GM18499 (cell line): Measurements from ENCODE around the gene APOL2.
A peak's percentile ranks its signal among the peaks of the same experiment; 100 is the strongest.
"Not testable (repeated sequence)": the region's sequence is repeated elsewhere in the genome, so short reads cannot be mapped to it uniquely, and the experiment has no call there.

Experiments
- ATAC-seq: cut with Tn5 transposase; IDR thresholded peaks from one replicate; pipeline ENCODE4 v1.9.1; 2021; ENCODE audit warnings: moderate number of reproducible peaks; ENCODE audit not compliant: insufficient read depth, unreplicated experiment

Gene APOL2, protein sequence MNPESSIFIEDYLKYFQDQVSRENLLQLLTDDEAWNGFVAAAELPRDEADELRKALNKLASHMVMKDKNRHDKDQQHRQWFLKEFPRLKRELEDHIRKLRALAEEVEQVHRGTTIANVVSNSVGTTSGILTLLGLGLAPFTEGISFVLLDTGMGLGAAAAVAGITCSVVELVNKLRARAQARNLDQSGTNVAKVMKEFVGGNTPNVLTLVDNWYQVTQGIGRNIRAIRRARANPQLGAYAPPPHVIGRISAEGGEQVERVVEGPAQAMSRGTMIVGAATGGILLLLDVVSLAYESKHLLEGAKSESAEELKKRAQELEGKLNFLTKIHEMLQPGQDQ

GRCh38 chr22:36239401-36240171, at the start of gene APOL2:
TSS of gene APOL2 (minus strand) at chr22:36239527. CDS start at chr22:36233162, 6,365 bp downstream.
- ATAC-seq, result peak; percentile 70

- no peak for ATAC-seq
Measured at GRCh38 chr22:36288571-36289405, 49.5 kb upstream of the APOL2 start.

DNA sequence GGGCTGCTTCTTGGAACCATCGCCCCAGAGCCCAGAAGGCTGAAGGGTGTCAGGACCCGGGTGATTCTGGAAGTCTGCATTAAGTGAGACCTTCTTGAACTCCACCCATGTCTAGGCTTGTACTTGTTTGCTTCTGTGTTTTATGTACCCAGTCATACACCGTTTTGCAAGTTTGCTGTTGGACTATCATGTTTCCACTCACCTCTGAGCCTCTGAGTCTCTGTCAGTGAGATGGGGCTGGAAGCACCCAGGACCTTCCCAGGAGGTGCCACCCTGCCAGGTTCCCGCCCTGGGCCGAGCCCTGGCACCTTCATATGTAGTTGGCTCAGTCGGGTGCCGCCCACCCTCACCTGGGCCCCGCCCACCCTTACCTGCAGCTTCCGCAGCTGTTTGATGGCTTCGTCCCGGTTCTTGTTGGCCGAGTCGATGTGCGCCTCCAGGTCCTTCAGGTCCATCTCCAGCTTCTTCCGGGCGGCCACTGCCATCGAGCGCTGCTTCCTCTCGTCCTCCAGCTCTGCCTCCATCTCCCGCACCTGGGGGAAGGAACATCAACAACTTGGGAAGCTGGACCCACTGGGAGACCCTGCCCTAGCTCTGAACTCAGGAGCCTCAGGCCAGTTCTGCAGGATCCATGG, 48.7 kb upstream of the APOL2 start:
- ATAC-seq, result no peak

DNA sequence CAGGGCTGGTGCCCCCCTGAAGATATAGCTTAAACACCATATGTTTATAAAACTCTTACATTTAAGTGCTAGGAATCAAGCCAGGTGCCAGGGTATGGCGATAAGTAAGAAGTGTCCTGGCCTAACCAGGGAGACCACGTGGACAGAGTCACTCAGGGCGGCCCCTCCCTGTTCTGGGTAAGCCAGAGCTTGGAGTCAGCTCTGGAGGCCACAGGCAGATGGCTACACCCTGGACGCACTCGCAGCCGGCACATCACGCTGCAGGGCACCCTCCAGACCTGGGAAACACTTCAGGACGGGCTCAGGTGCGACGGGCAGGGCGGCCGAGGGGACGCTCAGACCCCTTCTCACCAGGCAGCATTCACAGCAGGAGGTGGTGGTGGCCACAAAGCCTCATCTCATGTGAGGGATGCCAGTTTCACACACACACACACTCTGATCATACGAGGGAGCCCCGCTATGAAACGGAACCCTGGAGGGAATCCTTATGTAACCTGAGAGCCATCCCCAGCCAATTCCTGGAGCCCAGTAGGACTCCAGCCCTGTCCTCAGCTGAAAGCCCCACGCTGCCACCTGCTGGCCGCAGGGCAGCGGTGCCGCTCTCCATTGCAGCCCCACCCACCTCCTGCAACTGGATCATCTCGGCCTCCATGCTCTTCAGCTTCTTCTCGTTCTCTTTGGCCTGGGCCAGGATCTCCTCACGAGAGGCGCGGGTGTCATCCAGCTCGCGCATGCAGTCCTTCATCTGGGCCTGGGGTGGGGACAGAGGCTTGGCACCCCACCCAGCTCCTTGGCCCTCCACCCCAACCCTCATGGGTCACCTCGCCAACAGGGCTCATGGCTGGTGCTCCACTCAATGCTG, 47.0 kb upstream of the APOL2 start:
- no peak for ATAC-seq

DNA sequence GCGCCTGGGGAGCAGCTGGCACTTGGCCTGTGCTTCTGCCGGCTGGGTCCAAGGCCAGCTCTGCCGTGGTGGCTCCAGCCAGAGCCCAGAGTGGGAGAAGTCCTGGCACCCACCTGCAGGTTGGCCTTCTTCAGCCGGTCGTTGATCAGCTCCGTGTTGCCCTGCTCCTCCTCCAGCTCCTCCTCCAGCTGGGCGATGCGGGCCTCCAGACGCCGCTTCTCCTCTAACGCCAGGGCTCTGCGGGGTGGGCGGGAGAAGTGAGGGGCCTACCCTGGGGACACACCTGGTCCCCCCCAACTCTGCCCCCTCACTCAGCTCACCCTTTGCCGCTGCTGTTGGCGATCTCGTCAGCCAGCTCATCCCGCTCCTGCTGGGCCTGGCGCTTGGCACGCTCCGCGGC, 46.2 kb upstream of the APOL2 start:
- no peak for ATAC-seq

DNA sequence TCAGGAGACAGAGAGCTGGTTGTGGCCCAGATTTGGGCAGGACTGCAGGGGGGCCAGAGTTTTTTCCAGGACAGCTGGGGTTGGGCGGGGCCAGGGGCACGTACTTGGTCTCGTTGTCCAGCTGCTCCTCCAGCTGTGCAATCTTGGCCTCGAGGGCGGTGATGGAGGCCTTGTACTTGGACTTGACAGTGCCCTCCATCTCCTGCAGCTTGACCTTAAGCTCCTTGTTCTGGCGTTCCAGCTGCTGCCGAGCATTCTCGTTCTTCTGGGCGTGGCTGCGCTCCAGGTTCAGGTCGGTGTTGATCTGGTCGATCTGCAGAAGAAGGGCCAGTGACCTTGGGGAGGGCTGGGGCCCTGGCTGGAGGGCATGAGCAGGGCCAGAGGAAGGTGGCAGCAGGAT, 45.7 kb upstream of the APOL2 start:
- ATAC-seq, result no peak

DNA sequence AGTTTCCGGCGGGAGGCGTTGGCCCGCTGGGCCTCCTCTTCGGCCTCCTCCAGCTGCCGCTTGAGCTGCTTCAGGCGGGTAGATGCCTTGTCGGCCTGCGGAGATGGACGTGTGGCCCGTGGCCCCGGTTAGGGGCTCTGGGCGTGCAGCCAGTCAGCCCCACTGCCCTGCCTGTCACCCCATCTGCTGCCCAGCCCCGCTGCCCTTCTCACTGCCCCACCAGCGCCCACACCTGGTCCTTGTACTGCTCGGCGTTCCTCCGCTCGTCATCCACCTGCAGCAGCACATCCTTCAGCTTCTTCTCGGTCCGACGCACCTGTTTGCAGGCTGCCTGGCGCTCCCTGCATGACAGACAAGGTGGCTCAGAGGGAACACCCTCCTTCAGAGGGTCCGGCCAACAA, 44.8 kb upstream of the APOL2 start:
- ATAC-seq, result no peak

- no peak for ATAC-seq
Measured at GRCh38 chr22:36282328-36282831, 43.1 kb upstream of the APOL2 start.

- ATAC-seq, result no peak
Measured at GRCh38 chr22:36281781-36282327, 42.5 kb upstream of the APOL2 start.

- no peak for ATAC-seq
Measured at GRCh38 chr22:36280379-36280778, 41.1 kb upstream of the APOL2 start.

DNA sequence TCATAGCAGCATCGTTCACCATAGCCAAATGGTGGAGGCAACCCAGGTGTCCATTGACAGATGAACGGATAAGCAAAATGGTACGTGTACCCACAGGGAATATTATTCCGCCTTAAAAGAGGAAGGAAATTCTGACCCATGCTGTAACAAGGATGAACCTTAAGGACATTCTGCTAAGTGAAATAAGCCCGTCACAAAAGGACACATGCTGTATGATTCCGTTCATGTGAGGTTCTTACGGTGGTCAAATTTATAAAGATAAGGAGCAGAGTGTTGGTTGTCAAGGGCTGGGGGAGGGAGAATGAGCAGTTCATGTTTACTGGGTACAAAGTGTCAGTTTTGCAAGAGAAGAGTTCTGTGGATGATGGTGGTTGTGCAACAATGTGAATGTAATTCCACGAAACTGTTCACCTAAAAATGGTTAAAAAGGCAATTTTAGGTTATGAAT, 39.9 kb upstream of the APOL2 start:
- ATAC-seq, result no peak

- ATAC-seq, result no peak
Measured at GRCh38 chr22:36277482-36278291, 38.4 kb upstream of the APOL2 start.

GRCh38 chr22:36274531-36274930, 35.2 kb upstream of the APOL2 start:
- no peak for ATAC-seq

DNA sequence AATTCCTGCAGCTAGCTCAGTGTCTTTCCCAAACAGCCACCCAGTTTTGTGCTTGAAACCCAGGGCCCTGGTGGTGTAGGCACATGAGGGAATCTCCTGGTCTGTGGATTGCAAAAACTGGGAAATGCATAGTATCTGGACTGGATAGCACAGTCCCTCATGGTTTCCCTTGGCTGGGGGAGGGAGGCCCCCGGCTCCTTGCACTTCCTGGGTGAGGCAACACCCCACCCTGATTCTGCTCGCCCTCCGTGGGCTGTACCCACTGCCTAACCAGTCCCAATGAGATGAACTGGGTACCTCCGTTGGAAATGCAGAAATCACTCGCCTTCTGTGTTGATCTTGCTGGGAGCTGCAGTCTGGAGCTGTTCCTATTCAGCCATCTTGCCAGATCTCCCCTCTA, 32.6 kb upstream of the APOL2 start:
- ATAC-seq, result not testable (repeated sequence)

GRCh38 chr22:36271231-36271630, 31.9 kb upstream of the APOL2 start:
- not testable (repeated sequence) for ATAC-seq

DNA sequence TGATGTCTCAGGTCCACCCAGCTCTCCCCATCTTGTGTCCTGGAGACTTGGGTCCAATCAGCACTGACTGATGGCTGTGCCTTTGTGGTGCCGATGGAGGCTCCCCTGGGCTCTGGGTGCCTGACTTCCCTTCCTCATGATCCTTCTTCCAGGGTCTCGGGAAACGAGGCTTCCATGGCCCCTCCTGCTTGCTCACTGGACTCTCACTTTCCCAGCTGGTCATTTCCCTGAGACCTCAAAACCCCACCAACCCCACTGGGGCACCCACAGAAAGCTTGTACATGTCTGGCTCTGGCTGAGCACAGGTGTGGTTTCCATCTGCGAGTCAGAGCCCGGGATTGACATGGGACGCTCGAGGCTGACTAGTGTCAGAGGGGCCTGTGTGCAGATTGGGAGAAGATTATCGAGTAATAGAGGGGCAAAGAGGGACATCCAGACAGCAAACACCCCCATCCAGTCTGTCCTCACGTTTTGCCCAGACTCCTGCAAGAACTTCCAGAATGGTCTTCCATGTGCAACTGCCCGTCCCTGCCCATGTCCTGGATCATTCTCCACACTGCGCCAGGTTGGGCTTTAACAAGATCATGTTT, 28.7 kb upstream of the APOL2 start:
- no peak for ATAC-seq

DNA sequence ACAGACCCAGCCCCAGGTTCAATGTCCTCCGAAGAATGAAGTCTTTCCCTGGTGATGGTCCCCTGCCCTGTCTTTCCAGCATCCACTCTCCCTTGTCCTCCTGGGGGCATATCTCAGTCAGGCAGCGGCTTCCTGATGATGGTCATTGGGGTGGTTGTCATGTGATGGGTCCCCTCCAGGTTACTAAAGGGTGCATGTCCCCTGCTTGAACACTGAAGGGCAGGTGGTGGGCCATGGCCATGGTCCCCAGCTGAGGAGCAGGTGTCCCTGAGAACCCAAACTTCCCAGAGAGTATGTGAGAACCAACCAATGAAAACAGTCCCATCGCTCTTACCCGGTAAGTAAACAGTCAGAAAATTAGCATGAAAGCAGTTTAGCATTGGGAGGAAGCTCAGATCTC, 27.7 kb upstream of the APOL2 start:
- no peak for ATAC-seq
